GM12878 (cell line): ENCODE data around the gene CYS1. TPM values are rescaled to one million over a fixed set of nuclear protein-coding genes. Genes with fewer than 3 reads are reported as not detected.

ENCODE experiments used
- ATAC-seq: fragments of 200-7000 bp; cut with Tn5 transposase; 3 replicates; pipeline ENCODE4 v1.9.1; 2020; ENCODE audit warnings: mild to moderate bottlenecking, moderate library complexity
- BruUV-seq: library from RNA; stranded (reverse); fragments of 400-500 nt; replicated peaks from 2 replicates; lab custom pipeline; 2021; lab: Mats Ljungman, UMichigan
- CTCF ChIA-PET: fragments of 300-600 bp; sonication (Branson Sonifier 250); formaldehyde crosslinking; extraction: SDS; loops from one replicate; lab custom pipeline; 2021; ENCODE audit warnings: inconsistent platforms; lab: Yijun Ruan, JAX
- POLR2A ChIA-PET: fragments of 350-600 bp; formaldehyde crosslinking; extraction: SDS; loops from one replicate; lab custom pipeline; 2021; ENCODE audit warnings: inconsistent platforms; lab: Charles Lee
- RAD21 ChIA-PET: fragments of 300-600 bp; sonication (Branson Sonifier 250); formaldehyde crosslinking; loops from one replicate; lab custom pipeline; 2023; ENCODE audit warnings: antibody characterized with exemption; ENCODE audit not compliant: unreplicated experiment; lab: Charles Lee
- SMC1A ChIA-PET: fragments of 300-600 bp; sonication (Branson Sonifier 250); formaldehyde crosslinking; loops from one replicate; lab custom pipeline; 2023; ENCODE audit not compliant: unreplicated experiment, uncharacterized antibody; lab: Charles Lee
- DNase-seq: peaks from one replicate; pipeline ENCODE4 v3.0.0-alpha.2; 2011; ENCODE audit warnings: low read depth, low spot score
- FAIRE-seq: peaks from 3 replicates; lab custom pipeline; 2011; peaks lifted over from hg19 to GRCh38; lab: Jason Lieb, UNC
- H2AFZ ChIP-seq: 2 replicates; pipeline ENCODE4 v1.6.0; 2011; ENCODE audit warnings: low read depth, low read length, control low read depth; ENCODE audit not compliant: control insufficient read depth
- H3K27ac ChIP-seq: 2 replicates; pipeline ENCODE4 v1.5.1; 2011; ENCODE audit warnings: control low read depth; ENCODE audit not compliant: control insufficient read depth, insufficient read depth
- H3K27me3 ChIP-seq, 2 experiments: replicated peaks in 1 of 2; 2 replicates each; pipeline versions ENCODE4 v1.6.0 to v1.6.1; 2011; ENCODE audit warnings: low read length in 1 of 2; ENCODE audit not compliant: control insufficient read depth in 2 of 2, insufficient read depth in 2 of 2
- H3K36me3 ChIP-seq, 2 experiments: 2 replicates each; pipeline ENCODE4 v1.5.1; 2011; ENCODE audit warnings: low read length in 1 of 2; ENCODE audit not compliant: control insufficient read depth in 2 of 2, insufficient read depth in 2 of 2
- H3K4me1 ChIP-seq: 2 replicates; pipeline ENCODE4 v1.6.1; 2011; ENCODE audit warnings: mild to moderate bottlenecking, low read length, moderate library complexity, mixed read lengths; ENCODE audit not compliant: control insufficient read depth, insufficient read depth
- H3K4me2 ChIP-seq: 2 replicates; pipeline ENCODE4 v1.6.0; 2011; ENCODE audit warnings: control low read depth; ENCODE audit not compliant: control insufficient read depth, insufficient read depth
- H3K4me3 ChIP-seq: fragments of 200-600 bp; sonication (generic); 2 replicates; pipeline ENCODE4 v1.5.1; 2016
- H3K79me2 ChIP-seq: 2 replicates; pipeline ENCODE4 v1.6.0; 2011; ENCODE audit warnings: low read length; ENCODE audit not compliant: control insufficient read depth, insufficient read depth
- H3K9ac ChIP-seq: 2 replicates; pipeline ENCODE4 v1.8.0; 2011; ENCODE audit warnings: low read length, control low read depth, mixed read lengths; ENCODE audit not compliant: control insufficient read depth, insufficient read depth
- H3K9me3 ChIP-seq: replicated peaks from 3 replicates; pipeline ENCODE4 v1.5.1; 2011; ENCODE audit warnings: mild to moderate bottlenecking, low read length; ENCODE audit not compliant: control insufficient read depth, insufficient read depth
- H4K20me1 ChIP-seq: 2 replicates; pipeline ENCODE4 v1.6.0; 2011; ENCODE audit not compliant: control insufficient read depth, insufficient read depth
- LARP7 ChIP-seq: fragments of 450-650 bp; IDR thresholded peaks from 2 replicates; pipeline ENCODE4 v1.6.1; 2017; ENCODE audit warnings: mild to moderate bottlenecking
- POU2F2 ChIP-seq: IDR thresholded peaks from 3 replicates; pipeline ENCODE4 v1.6.1; 2011; ENCODE audit warnings: low read depth, mild to moderate bottlenecking, low read length, borderline replicate concordance
- RAD21 ChIP-seq: IDR thresholded peaks from 2 replicates; pipeline ENCODE4 v1.6.1; 2011; ENCODE audit warnings: mild to moderate bottlenecking, low read depth, low read length, moderate library complexity; ENCODE audit not compliant: insufficient read depth
- SIN3A ChIP-seq: IDR thresholded peaks from 2 replicates; pipeline ENCODE4 v1.6.1; 2012; ENCODE audit warnings: low read depth, low read length, improper control_type of control experiment
- SMC3 ChIP-seq: IDR thresholded peaks from 2 replicates; pipeline ENCODE4 v1.6.1; 2011; ENCODE audit warnings: low read length, improper control_type of control experiment, borderline replicate concordance
- YY1 ChIP-seq: IDR thresholded peaks from 2 replicates; pipeline ENCODE4 v1.6.1; 2011; ENCODE audit warnings: low read depth, mild to moderate bottlenecking, low read length
- WGBS: methylation state at CpG from one replicate; pipeline ENCODE4 v1.1.6; 2016; ENCODE audit warnings: low lambda C conversion rate; ENCODE audit not compliant: insufficient replicate concordance, insufficient coverage; ENCODE audit errors: missing lambda C conversion rate; 5-methylcytosine and 5-hydroxymethylcytosine counted together
- in situ Hi-C: fragments of 300-500 bp; cut with MboI; formaldehyde crosslinking; loops from 9 replicates; pipeline ENCODE4 v1.14.3; 2018; ENCODE audit warnings: mixed read lengths
- intact Hi-C: fragments of 100-400 bp; cut with micrococcal nuclease; formaldehyde crosslinking; loops from one replicate; pipeline ENCODE4 v1.14.2; 2022; ENCODE audit not compliant: unreplicated experiment
- polyA plus RNA-seq, 11 experiments: library from polyadenylated mRNA; depleted of rRNA in 4 of 11; unstranded in 6 of 11; stranded (reverse) in 5 of 11; fragments of >200 nt; fragmentation: Nextera tagmentation in 4 of 11; fragmentation: Illumina TruSeq in 1 of 11; extraction: Ambion mirVana in 4 of 11; extraction: Trizol in 1 of 11; gene quantifications; 1 replicate in 1 of 11; 2 replicates in 10 of 11; pipeline versions ENCODE4 v1.2.1 to v1.2.3, GENCODE V29; 2011 to 2016; ENCODE audit warnings: inconsistent platforms in 2 of 11, missing spikeins in 2 of 11, low read depth in 1 of 11
- total RNA-seq, 4 experiments: library from RNA; depleted of rRNA in 3 of 4; stranded (reverse); fragments of >200 nt in 3 of 4; fragmentation: Illumina TruSeq in 1 of 4; extraction: Trizol in 1 of 4; gene quantifications; 2 replicates each; pipeline versions ENCODE4 v1.2.1 to v1.2.3, GENCODE V29; 2013 to 2021
- TF ChIP-seq, protein P1 (sequence below): fragments of 450-650 bp; IDR thresholded peaks from 2 replicates; pipeline ENCODE4 v1.6.1; 2017; ENCODE audit warnings: mild to moderate bottlenecking, low read depth, inconsistent platforms; ENCODE audit not compliant: poor library complexity, severe bottlenecking
- TF ChIP-seq, protein P2 (sequence below): fragments of 450-650 bp; conservative IDR thresholded peaks from 2 replicates; pipeline ENCODE4 v1.6.1; 2017; ENCODE audit warnings: mild to moderate bottlenecking, moderate library complexity
- TF ChIP-seq, protein P3 (sequence below), 3 experiments: IDR thresholded peaks in 2 of 3; conservative IDR thresholded peaks in 1 of 3; 2 replicates each; pipeline ENCODE4 v1.5.1; 2011; ENCODE audit warnings: low read depth in 3 of 3, low read length in 3 of 3, mild to moderate bottlenecking in 3 of 3, control low read depth in 2 of 3, moderate library complexity in 2 of 3, inconsistent platforms in 1 of 3, mixed read lengths in 1 of 3; ENCODE audit not compliant: control insufficient read depth in 2 of 3, insufficient read depth in 1 of 3; ENCODE audit errors: extremely low read depth in 1 of 3

Gene CYS1
- total and polyA plus RNA-seq, 10 of the 15 experiments (the other 5 are each of a cell fraction or from before 2014, with no cell fraction given): 0.35 to 6.4 (median 2.5) TPM

DNA sequence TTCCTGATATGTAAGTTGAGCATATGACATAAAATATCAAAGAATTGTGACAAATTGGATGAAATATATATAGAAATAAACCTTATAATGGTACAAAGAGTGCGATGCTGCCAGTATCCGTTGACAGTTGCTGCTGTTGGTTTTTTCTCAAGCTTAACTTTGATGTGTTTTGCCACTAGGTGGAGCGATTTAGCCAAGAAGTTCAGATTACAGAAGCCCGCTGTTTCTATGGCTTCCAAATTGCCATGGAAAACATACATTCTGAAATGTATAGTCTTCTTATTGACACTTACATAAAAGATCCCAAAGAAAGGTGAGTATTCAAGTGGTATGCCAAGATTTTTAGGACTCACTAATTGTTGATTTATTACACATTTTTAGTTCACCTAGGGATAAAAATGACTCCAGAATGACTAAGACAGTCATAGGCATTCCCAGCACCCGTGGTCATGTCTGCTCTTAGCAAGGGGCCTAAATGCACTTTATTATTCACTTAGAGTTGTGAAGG lies 44.4 kb upstream of the CYS1 start:
- CTCF ChIA-PET: interaction anchor here (0.7 to 5.5 kb wide), 28 partner anchors 8 to 669 kb away, joined by 3 to 151 read pairs (median 7); partner anchors contain the start of gene CYS1
- DNase-seq (no peak), FAIRE-seq (peak; percentile 56), ATAC-seq (no peak)
- peaks cover 75% of the 10 kb centered on the region for H3K79me2 ChIP-seq
- RAD21 ChIA-PET: interaction anchor here (0.7 to 13.8 kb wide), 14 partner anchors 8 to 321 kb away, joined by 3 to 181 read pairs (median 8); partner anchors contain the start of genes CYS1 and HPCAL1
- no peaks in the 10 kb centered on the region for H4K20me1 ChIP-seq
- peak overlapping the region; percentile 71 for H3K4me3 ChIP-seq
- BruUV-seq: no TSS peak
- SMC1A ChIA-PET: interaction anchor here (0.7 to 5.2 kb wide), 22 partner anchors 9 to 325 kb away, joined by 3 to 97 read pairs (median 6); partner anchors contain the start of genes CYS1, HPCAL1 and ODC1
- H3K27me3 ChIP-seq: no peaks in the 10 kb centered on the region
- peaks cover 11 to 14% of the 10 kb centered on the region in 2 experiments for H3K36me3 ChIP-seq
- H3K4me1 ChIP-seq: peaks cover 5% of the 10 kb centered on the region
- H2AFZ ChIP-seq: no peak overlapping the region
- H3K9me3 ChIP-seq: no peaks in the 10 kb centered on the region
- intact Hi-C loops: loop anchor here (1.0 to 5.0 kb wide), 3 partner anchors 285 to 543 kb away; no protein-coding TSS in a partner anchor
- POLR2A ChIA-PET: interaction anchor here (0.5 to 4.3 kb wide), 10 partner anchors 9 to 321 kb away, joined by 3 to 31 read pairs (median 4); no protein-coding TSS in a partner anchor
- in situ Hi-C loops: no loop called here
- WGBS: 2% methylated on average over 5 of the region's 5 CpGs
- peak overlapping the region; percentile 73 for H3K4me2 ChIP-seq
- H3K27ac ChIP-seq: no peak overlapping the region
- TF ChIP-seq, protein P1, sequence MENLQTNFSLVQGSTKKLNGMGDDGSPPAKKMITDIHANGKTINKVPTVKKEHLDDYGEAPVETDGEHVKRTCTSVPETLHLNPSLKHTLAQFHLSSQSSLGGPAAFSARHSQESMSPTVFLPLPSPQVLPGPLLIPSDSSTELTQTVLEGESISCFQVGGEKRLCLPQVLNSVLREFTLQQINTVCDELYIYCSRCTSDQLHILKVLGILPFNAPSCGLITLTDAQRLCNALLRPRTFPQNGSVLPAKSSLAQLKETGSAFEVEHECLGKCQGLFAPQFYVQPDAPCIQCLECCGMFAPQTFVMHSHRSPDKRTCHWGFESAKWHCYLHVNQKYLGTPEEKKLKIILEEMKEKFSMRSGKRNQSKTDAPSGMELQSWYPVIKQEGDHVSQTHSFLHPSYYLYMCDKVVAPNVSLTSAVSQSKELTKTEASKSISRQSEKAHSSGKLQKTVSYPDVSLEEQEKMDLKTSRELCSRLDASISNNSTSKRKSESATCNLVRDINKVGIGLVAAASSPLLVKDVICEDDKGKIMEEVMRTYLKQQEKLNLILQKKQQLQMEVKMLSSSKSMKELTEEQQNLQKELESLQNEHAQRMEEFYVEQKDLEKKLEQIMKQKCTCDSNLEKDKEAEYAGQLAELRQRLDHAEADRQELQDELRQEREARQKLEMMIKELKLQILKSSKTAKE: peak; percentile 58
- TF ChIP-seq POU2F2 (no peak; the same call in 2 of the 3 replicates), YY1 (0 out of 2 replicates have a peak, but pooled peaks have one; percentile 22), SMC3 (peak; percentile 51; the same call in 1 of the 2 replicates), RAD21 (peak; percentile 65), LARP7 (no peak), SIN3A (peak; percentile 68; the same call in 1 of the 2 replicates)
- TF ChIP-seq, protein P2, sequence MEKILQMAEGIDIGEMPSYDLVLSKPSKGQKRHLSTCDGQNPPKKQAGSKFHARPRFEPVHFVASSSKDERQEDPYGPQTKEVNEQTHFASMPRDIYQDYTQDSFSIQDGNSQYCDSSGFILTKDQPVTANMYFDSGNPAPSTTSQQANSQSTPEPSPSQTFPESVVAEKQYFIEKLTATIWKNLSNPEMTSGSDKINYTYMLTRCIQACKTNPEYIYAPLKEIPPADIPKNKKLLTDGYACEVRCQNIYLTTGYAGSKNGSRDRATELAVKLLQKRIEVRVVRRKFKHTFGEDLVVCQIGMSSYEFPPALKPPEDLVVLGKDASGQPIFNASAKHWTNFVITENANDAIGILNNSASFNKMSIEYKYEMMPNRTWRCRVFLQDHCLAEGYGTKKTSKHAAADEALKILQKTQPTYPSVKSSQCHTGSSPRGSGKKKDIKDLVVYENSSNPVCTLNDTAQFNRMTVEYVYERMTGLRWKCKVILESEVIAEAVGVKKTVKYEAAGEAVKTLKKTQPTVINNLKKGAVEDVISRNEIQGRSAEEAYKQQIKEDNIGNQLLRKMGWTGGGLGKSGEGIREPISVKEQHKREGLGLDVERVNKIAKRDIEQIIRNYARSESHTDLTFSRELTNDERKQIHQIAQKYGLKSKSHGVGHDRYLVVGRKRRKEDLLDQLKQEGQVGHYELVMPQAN: peak; percentile 49; the same call in 1 of the 2 replicates
- TF ChIP-seq, protein P3, sequence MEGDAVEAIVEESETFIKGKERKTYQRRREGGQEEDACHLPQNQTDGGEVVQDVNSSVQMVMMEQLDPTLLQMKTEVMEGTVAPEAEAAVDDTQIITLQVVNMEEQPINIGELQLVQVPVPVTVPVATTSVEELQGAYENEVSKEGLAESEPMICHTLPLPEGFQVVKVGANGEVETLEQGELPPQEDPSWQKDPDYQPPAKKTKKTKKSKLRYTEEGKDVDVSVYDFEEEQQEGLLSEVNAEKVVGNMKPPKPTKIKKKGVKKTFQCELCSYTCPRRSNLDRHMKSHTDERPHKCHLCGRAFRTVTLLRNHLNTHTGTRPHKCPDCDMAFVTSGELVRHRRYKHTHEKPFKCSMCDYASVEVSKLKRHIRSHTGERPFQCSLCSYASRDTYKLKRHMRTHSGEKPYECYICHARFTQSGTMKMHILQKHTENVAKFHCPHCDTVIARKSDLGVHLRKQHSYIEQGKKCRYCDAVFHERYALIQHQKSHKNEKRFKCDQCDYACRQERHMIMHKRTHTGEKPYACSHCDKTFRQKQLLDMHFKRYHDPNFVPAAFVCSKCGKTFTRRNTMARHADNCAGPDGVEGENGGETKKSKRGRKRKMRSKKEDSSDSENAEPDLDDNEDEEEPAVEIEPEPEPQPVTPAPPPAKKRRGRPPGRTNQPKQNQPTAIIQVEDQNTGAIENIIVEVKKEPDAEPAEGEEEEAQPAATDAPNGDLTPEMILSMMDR (IDR thresholded peaks at IDR 0.05 in 2 of 3, conservative IDR thresholded peaks at IDR 0.05 in 1 of 3; ENCODE audit: control insufficient read depth in 2 of 3, extremely low read depth in 1 of 3, insufficient read depth in 1 of 3, low read depth in 3 of 3, low read length in 3 of 3): peak; percentile 52 to 55 (median 54)
- peak overlapping the region; percentile 98; the same call in 1 of the 2 replicates for H3K9ac ChIP-seq
